ENCODE data around the gene RFTN2. TPM values are rescaled to one million over a fixed set of nuclear protein-coding genes. Genes with fewer than 3 reads are reported as not detected.

RFTN2 gene
- polyA plus RNA-seq, 1 donor (not counting 4 experiments of a cell fraction or from before 2014, with no cell fraction given) = 0.37 TPM

DNA sequence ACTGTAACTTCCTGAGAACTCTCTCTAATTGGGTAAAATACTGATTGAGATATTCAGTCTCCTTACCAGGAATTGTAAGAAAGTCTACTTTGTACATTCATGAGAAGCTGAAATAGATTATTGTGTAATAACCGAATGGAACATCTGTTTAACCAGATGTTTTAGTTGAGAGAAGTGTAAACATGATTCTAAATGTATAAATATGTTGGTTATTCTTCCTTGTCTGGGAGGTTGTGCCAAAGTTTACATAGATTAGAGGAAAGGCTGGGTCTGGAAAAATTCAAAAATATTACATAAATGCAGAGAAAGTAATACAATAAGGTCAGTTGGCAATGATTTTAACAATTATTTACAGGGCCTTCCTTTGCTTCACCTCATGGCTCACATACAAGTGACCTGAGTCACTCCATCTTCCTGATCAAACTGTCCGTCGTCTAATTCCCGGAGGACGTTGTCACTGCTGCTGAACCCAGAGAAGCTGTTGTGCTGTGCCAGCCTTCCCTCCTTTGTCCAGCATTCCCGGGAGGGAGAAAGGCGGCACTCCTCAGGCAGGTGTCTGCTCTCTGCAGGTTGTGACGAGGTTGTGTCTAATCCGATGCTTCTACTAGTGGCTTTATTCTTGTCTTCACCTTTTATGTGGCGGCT is 103.6 kb downstream of the RFTN2 start:
- no peak overlapping the region for H3K27ac ChIP-seq (ENCODE audit: control insufficient read depth, insufficient read depth, low read length)
- no peak overlapping the region for H3K4me2 ChIP-seq (ENCODE audit: control insufficient read depth, extremely low read depth, insufficient read depth, low read depth, low read length)
- peaks cover 4% of the 10 kb centered on the region for H3K9me3 ChIP-seq (ENCODE audit: control insufficient read depth, low read depth, low read length)
- H4K20me1 ChIP-seq (ENCODE audit: control insufficient read depth, extremely low read depth, insufficient read depth, low read length) = no peaks in the 10 kb centered on the region
- peaks cover 0 to 4% of the 10 kb centered on the region in 2 experiments for H3K36me3 ChIP-seq (ENCODE audit: control insufficient read depth in 2 of 2, extremely low read depth in 1 of 2, insufficient read depth in 2 of 2, low read length in 2 of 2)
- no peak overlapping the region for H3K4me3 ChIP-seq (ENCODE audit: control insufficient read depth in 2 of 3, extremely low read depth in 1 of 3, insufficient read depth in 2 of 3, low read depth in 1 of 3, low read length in 3 of 3)
- no peak overlapping the region for H3K9ac ChIP-seq (ENCODE audit: control insufficient read depth, extremely low read depth, insufficient read depth, low read length)
- no peak overlapping the region for H2AFZ ChIP-seq (ENCODE audit: control insufficient read depth, low read length)
- TF ChIP-seq CTCF (optimal IDR thresholded peaks at IDR 0.05 in 1 of 3, IDR thresholded peaks at IDR 0.05 in 1 of 3, conservative IDR thresholded peaks at IDR 0.05 in 1 of 3; ENCODE audit: extremely low read depth in 1 of 3, insufficient read depth in 2 of 3, low read length in 3 of 3) = no peak
- no peak for TF ChIP-seq EZH2 (IDR thresholded peaks at IDR 0.05; ENCODE audit: low read length)
- FAIRE-seq = no peak
- no peaks in the 10 kb centered on the region for H3K27me3 ChIP-seq (ENCODE audit: control insufficient read depth, extremely low read depth, insufficient read depth, low read length)
- dilution Hi-C loops (cut with MboI; ENCODE audit: extremely low pct_ligation_motif_present, low sequenced_read_pairs) = no loop called here
- no peaks in the 10 kb centered on the region for H3K4me1 ChIP-seq (ENCODE audit: control insufficient read depth, extremely low read depth, insufficient read depth, low read length)
- DNase-seq (ENCODE audit: low read depth, low spot score) = no peak
- no peaks in the 10 kb centered on the region for H3K9me1 ChIP-seq (ENCODE audit: control insufficient read depth, extremely low read depth, insufficient read depth, low read length)
- no peaks in the 10 kb centered on the region for H3K79me2 ChIP-seq (ENCODE audit: control insufficient read depth, insufficient read depth, low read length)

DNA sequence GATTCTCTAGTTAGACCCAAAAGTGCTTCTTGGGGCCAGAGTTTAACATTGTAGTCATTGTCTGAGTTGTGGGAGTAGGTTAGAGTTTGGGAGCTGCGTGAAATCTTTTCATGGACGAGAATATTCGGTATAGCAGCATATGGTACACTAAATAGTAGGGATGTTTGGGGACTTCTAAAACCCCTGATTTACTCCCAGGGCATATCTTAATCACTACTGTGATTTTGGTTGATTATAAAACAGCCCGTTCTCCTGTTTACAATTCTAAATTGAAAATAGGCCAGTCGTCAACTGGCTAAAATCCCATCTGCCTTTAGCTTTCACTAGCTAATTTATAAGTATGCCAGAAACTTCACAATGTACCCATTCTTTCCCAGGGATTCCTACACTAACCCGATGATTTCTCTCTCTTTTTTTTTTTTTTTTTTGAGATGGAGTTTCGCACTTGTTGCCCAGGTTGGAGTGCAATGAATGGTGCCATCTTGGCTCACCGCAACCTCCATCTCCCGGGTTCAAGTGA is 115.2 kb downstream of the RFTN2 start:
- H3K27me3 ChIP-seq (ENCODE audit: control insufficient read depth, extremely low read depth, insufficient read depth, low read length) = no peaks in the 10 kb centered on the region
- H3K4me3 ChIP-seq (ENCODE audit: control insufficient read depth in 2 of 3, extremely low read depth in 1 of 3, insufficient read depth in 2 of 3, low read depth in 1 of 3, low read length in 3 of 3) = no peak overlapping the region
- H3K9me3 ChIP-seq (ENCODE audit: control insufficient read depth, low read depth, low read length) = no peaks in the 10 kb centered on the region
- no peak overlapping the region for H3K4me2 ChIP-seq (ENCODE audit: control insufficient read depth, extremely low read depth, insufficient read depth, low read depth, low read length)
- H3K79me2 ChIP-seq (ENCODE audit: control insufficient read depth, insufficient read depth, low read length) = no peaks in the 10 kb centered on the region
- H4K20me1 ChIP-seq (ENCODE audit: control insufficient read depth, extremely low read depth, insufficient read depth, low read length) = no peaks in the 10 kb centered on the region
- H3K9ac ChIP-seq (ENCODE audit: control insufficient read depth, extremely low read depth, insufficient read depth, low read length) = no peak overlapping the region
- no peaks in the 10 kb centered on the region for H3K36me3 ChIP-seq (ENCODE audit: control insufficient read depth in 2 of 2, extremely low read depth in 1 of 2, insufficient read depth in 2 of 2, low read length in 2 of 2)
- no peak overlapping the region for H2AFZ ChIP-seq (ENCODE audit: control insufficient read depth, low read length)
- H3K27ac ChIP-seq (ENCODE audit: control insufficient read depth, insufficient read depth, low read length) = no peak overlapping the region
- no peak for TF ChIP-seq EZH2 (IDR thresholded peaks at IDR 0.05; ENCODE audit: low read length)
- TF ChIP-seq CTCF (optimal IDR thresholded peaks at IDR 0.05 in 1 of 3, IDR thresholded peaks at IDR 0.05 in 1 of 3, conservative IDR thresholded peaks at IDR 0.05 in 1 of 3; ENCODE audit: extremely low read depth in 1 of 3, insufficient read depth in 2 of 3, low read length in 3 of 3) = no peak
- DNase-seq (ENCODE audit: low read depth, low spot score) (no peak), FAIRE-seq (no peak)
- dilution Hi-C loops (cut with MboI; ENCODE audit: extremely low pct_ligation_motif_present, low sequenced_read_pairs) = no loop called here
- H3K4me1 ChIP-seq (ENCODE audit: control insufficient read depth, extremely low read depth, insufficient read depth, low read length) = no peaks in the 10 kb centered on the region
- H3K9me1 ChIP-seq (ENCODE audit: control insufficient read depth, extremely low read depth, insufficient read depth, low read length) = no peaks in the 10 kb centered on the region

Measured in keratinocyte (primary cell).